HL-60 (cell line): ENCODE results near the gene NOTCH3.

ENCODE experiments used
- CTCF ChIP-seq: IDR thresholded peaks from one replicate; pipeline ENCODE4 v1.5.1; 2011; ENCODE audit warnings: low read length, control low read depth, inconsistent platforms; ENCODE audit not compliant: insufficient read depth
- SPI1 ChIP-seq: IDR thresholded peaks from 2 replicates; pipeline ENCODE4 v1.6.1; 2012; ENCODE audit warnings: low read depth, mild to moderate bottlenecking, borderline replicate concordance

- TF ChIP-seq SPI1 (no peak), CTCF (no peak)
Measured at GRCh38 chr19:15142313-15142712, 58.5 kb downstream of the NOTCH3 start.
